Right lobe of liver (tissue), 6 donors: ENCODE measurements around the gene GPN1. TPM values are rescaled to one million over a fixed set of nuclear protein-coding genes. Genes with fewer than 3 reads are reported as not detected.
A peak's percentile ranks its signal among the peaks of the same experiment; 100 is the strongest.
"Not testable (repeated sequence)": the region's sequence is repeated elsewhere in the genome, so short reads cannot be mapped to it uniquely, and the experiment has no call there.

ENCODE experiments used
- ATAC-seq, 4 donors: fragments of 200-7000 bp; cut with Tn5 transposase; one replicate each; pipeline ENCODE4 v1.9.1; 2020; ENCODE audit warnings: mild to moderate bottlenecking in 4 of 4, moderate library complexity in 4 of 4
- DNase-seq, 3 donors: peaks; one replicate each; pipeline ENCODE4 v3.0.0-alpha.2; 2020
- H3K27ac ChIP-seq, 3 donors: fragments of 200-600 bp; one replicate each; pipeline ENCODE4 v1.8.0; 2022
- H3K27me3 ChIP-seq, 2 donors: fragments of 200-600 bp; one replicate each; pipeline ENCODE4 v1.8.0; 2022
- H3K36me3 ChIP-seq, 4 donors: fragments of 200-600 bp; sonication (generic) in 1 of 4; one replicate each; pipeline versions ENCODE4 v1.5.1 to v1.8.0; 2017 to 2022; ENCODE audit warnings: control low read depth in 1 of 4
- H3K4me1 ChIP-seq, 4 donors: fragments of 200-600 bp; sonication (generic) in 1 of 4; one replicate each; pipeline versions ENCODE4 v1.5.1 to v1.8.0; 2017 to 2022; ENCODE audit warnings: control low read depth in 1 of 4
- H3K4me3 ChIP-seq, 3 donors: fragments of 200-600 bp; one replicate each; pipeline ENCODE4 v1.8.0; 2022
- H3K9me3 ChIP-seq, 4 donors: fragments of 200-600 bp; sonication (generic) in 1 of 4; one replicate each; pipeline versions ENCODE4 v1.5.1 to v1.8.0; 2017 to 2022; ENCODE audit warnings: control low read depth in 1 of 4
- POLR2A ChIP-seq: fragments of 450-650 bp; IDR thresholded peaks from one replicate; pipeline ENCODE4 v1.6.1; 2017; ENCODE audit warnings: antibody characterized with exemption, mild to moderate bottlenecking
- WGBS: methylation state at CpG from one replicate; pipeline ENCODE4 v1.1.6; 2018; ENCODE audit warnings: low coverage, low lambda C conversion rate; ENCODE audit not compliant: insufficient coverage; ENCODE audit errors: missing lambda C conversion rate; 5-methylcytosine and 5-hydroxymethylcytosine counted together
- intact Hi-C, 2 donors: fragments of 100-400 bp; cut with DNase I; formaldehyde crosslinking; loops; one replicate each; pipeline versions ENCODE4 v1.11.2 to v1.14.1; 2022
- total RNA-seq, 6 experiments: library from RNA; depleted of rRNA in 2 of 6; stranded (reverse); fragments of >200 nt in 2 of 6; fragmentation: NEBNext Ultra II Directional in 3 of 6; extraction: Animal tissue kit (Norgen Biotek cat#: 25700) in 3 of 6; gene quantifications; one replicate each; pipeline versions ENCODE4 v1.1.0 to v1.2.4, GENCODE V29; 2016 to 2023
- TF ChIP-seq, protein P1 (sequence below), 4 donors: fragments of 200-600 bp in 3 of 4; fragments of 450-650 bp in 1 of 4; IDR thresholded peaks; one replicate each; pipeline versions ENCODE4 v1.5.1 to v1.8.0; 2016 to 2022; ENCODE audit warnings: antibody characterized with exemption in 4 of 4, mild to moderate bottlenecking in 2 of 4
- donor health status: DM: no; HTN: yes; CAD: no.
- donor health status: DM: no; HTN: no; CAD: no.
- donor health status: DM: no; HTN: no; CAD: no.
- donor health status: DM: no; HTN: yes; CAD: no.
- donor health status: DM: no; HTN: yes; CAD: no.

Gene GPN1
- total RNA-seq, 6 experiments from 2014 or later: 9.4 to 14.6 (median 11.3) TPM

- no peaks in the 10 kb centered on the region for H3K9me3 ChIP-seq
- no peak for DNase-seq
- H3K4me3 ChIP-seq: no peak overlapping the region
- WGBS: 86% methylated on average over 1 of the region's 1 CpG
- H3K36me3 ChIP-seq: peaks cover 0 to 43% (median 14%) of the 10 kb centered on the region in 4 donors
- TF ChIP-seq, protein P1, sequence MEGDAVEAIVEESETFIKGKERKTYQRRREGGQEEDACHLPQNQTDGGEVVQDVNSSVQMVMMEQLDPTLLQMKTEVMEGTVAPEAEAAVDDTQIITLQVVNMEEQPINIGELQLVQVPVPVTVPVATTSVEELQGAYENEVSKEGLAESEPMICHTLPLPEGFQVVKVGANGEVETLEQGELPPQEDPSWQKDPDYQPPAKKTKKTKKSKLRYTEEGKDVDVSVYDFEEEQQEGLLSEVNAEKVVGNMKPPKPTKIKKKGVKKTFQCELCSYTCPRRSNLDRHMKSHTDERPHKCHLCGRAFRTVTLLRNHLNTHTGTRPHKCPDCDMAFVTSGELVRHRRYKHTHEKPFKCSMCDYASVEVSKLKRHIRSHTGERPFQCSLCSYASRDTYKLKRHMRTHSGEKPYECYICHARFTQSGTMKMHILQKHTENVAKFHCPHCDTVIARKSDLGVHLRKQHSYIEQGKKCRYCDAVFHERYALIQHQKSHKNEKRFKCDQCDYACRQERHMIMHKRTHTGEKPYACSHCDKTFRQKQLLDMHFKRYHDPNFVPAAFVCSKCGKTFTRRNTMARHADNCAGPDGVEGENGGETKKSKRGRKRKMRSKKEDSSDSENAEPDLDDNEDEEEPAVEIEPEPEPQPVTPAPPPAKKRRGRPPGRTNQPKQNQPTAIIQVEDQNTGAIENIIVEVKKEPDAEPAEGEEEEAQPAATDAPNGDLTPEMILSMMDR (IDR thresholded peaks at IDR 0.05): no peak
- TF ChIP-seq POLR2A: no peak
- intact Hi-C loops: no loop called here
- no peaks in the 10 kb centered on the region for H3K4me1 ChIP-seq
- H3K27ac ChIP-seq: peak overlapping the region in 1 of 3 donors; percentile 1
- peak in 3 of 4 donors; percentile 20 to 65 (median 28) for ATAC-seq
- no peaks in the 10 kb centered on the region for H3K27me3 ChIP-seq
Measured at GRCh38 chr2:27681841-27682240, 53.0 kb downstream of the GPN1 start.

GRCh38 chr2:27682334-27682771 lies 53.5 kb downstream of the GPN1 start:
- WGBS: 81% methylated on average over 7 of the region's 7 CpGs
- H3K4me1 ChIP-seq, H3K27me3 ChIP-seq, H3K9me3 ChIP-seq, H3K4me3 ChIP-seq, DNase-seq, intact Hi-C loops: not testable (repeated sequence)
- Histone ChIP-seq H3K27ac (peak overlapping the region in 1 of 3 donors; percentile 10), H3K36me3 (peaks cover 0 to 37% (median 14%) of the 10 kb centered on the region in 4 donors)
- ATAC-seq: peak in 1 of 4 donors; percentile 40

GRCh38 chr2:27683390-27684071 lies 54.7 kb downstream of the GPN1 start:
- ATAC-seq (peak; percentile 87 to 99 (median 95)), DNase-seq (peak in 2 of 3 donors; percentile 41 to 80)
- Histone ChIP-seq H3K36me3 (peaks cover 0 to 33% (median 15%) of the 10 kb centered on the region in 4 donors), H3K4me3 (no peak overlapping the region), H3K9me3 (no peaks in the 10 kb centered on the region), H3K27me3 (no peaks in the 10 kb centered on the region), H3K27ac (peak overlapping the region in 1 of 3 donors; percentile 13), H3K4me1 (no peaks in the 10 kb centered on the region)
- TF ChIP-seq, protein P1 (IDR thresholded peaks at IDR 0.05): peak; percentile 98 to 99 (median 98)
- TF ChIP-seq POLR2A: no peak
- intact Hi-C loops: no loop called here
- 21% methylated on average over 9 of the region's 9 CpGs for WGBS

- ATAC-seq, H3K27ac ChIP-seq, intact Hi-C loops, H3K4me1 ChIP-seq, H3K4me3 ChIP-seq, H3K27me3 ChIP-seq, H3K9me3 ChIP-seq, DNase-seq: not testable (repeated sequence)
- WGBS: 67% methylated on average over 1 of the region's 1 CpG
- H3K36me3 ChIP-seq: peaks cover 0 to 34% (median 15%) of the 10 kb centered on the region in 4 donors
Measured at GRCh38 chr2:27685006-27685405, 56.2 kb downstream of the GPN1 start.

DNA sequence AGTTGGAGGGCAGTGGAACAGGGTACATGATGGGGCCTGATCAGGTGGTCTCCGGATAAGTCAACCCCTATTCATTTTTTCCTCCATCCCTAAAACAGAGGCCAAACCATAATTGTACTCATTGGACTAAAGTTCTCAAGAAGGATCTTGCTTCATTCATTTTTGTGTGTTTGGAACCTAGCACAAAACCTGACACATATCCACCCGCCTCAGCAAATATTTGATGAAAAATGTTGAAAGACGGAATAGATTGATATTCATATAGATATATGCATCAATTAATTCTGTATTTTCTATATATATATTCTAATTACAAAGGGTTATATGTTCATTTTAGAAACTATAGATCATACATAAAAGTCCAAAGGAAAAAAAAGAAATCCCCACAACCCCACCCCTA lies 56.7 kb downstream of the GPN1 start:
- no peak for DNase-seq
- no peaks in the 10 kb centered on the region for H3K27me3 ChIP-seq
- H3K36me3 ChIP-seq: peaks cover 0 to 34% (median 15%) of the 10 kb centered on the region in 4 donors
- no peak for TF ChIP-seq POLR2A
- TF ChIP-seq, protein P1 (IDR thresholded peaks at IDR 0.05): no peak
- 90% methylated on average over 3 of the region's 3 CpGs for WGBS
- H3K4me1 ChIP-seq: no peaks in the 10 kb centered on the region
- ATAC-seq: no peak
- no peak overlapping the region for H3K4me3 ChIP-seq
- H3K27ac ChIP-seq: no peak overlapping the region
- intact Hi-C loops: no loop called here
- no peaks in the 10 kb centered on the region for H3K9me3 ChIP-seq
